Neural crest cell (in vitro differentiated cells): Measurements from ENCODE around the gene MTUS2. TPM values are rescaled to one million over a fixed set of nuclear protein-coding genes. Genes with fewer than 3 reads are reported as not detected.

Experiments used
- DNase-seq: peaks from one replicate; pipeline ENCODE4 v3.0.0; 2021; ENCODE audit warnings: low read depth, mixed read lengths, low spot score
- H3K27ac Mint-ChIP-seq: one replicate; pipeline ENCODE4 v1.8.0; 2021; ENCODE audit warnings: mild to moderate bottlenecking, mixed read lengths; ENCODE audit not compliant: unreplicated experiment
- H3K27me3 Mint-ChIP-seq: 2 replicates; pipeline ENCODE4 v1.8.0; 2021; ENCODE audit warnings: low read depth, mild to moderate bottlenecking, mixed read lengths
- H3K36me3 Mint-ChIP-seq: 2 replicates; pipeline ENCODE4 v1.8.0; 2021; ENCODE audit warnings: low read depth, mild to moderate bottlenecking, mixed read lengths
- H3K4me1 Mint-ChIP-seq: 2 replicates; pipeline ENCODE4 v1.8.0; 2021; ENCODE audit warnings: mixed read lengths
- H3K4me3 Mint-ChIP-seq: one replicate; pipeline ENCODE4 v1.8.0; 2021; ENCODE audit warnings: mild to moderate bottlenecking, mixed read lengths
- H3K9me3 Mint-ChIP-seq: 2 replicates; pipeline ENCODE4 v1.8.0; 2021; ENCODE audit warnings: mixed read lengths
- CTCF ChIP-seq: fragments of 200-600 bp; sonication (generic); conservative IDR thresholded peaks from 2 replicates; pipeline ENCODE4 v1.5.0; 2021; ENCODE audit warnings: antibody characterized with exemption, mild to moderate bottlenecking
- total RNA-seq: library from RNA; stranded (reverse); gene quantifications from 2 replicates; pipeline ENCODE4 v1.2.1, GENCODE V29; 2021

MTUS2 gene
- total RNA-seq, 1 donor from 2014 or later = 0.91 TPM

GRCh38 chr13:29115842-29116241 lies 295.7 kb downstream of the MTUS2 start:
- Mint-ChIP-seq H3K4me3 (no peak overlapping the region), H3K27ac (no peak overlapping the region), H3K27me3 (peaks cover 2% of the 10 kb centered on the region), H3K4me1 (no peaks in the 10 kb centered on the region), H3K9me3 (no peaks in the 10 kb centered on the region), H3K36me3 (no peaks in the 10 kb centered on the region)
- DNase-seq = no peak
- TF ChIP-seq CTCF = no peak

DNA sequence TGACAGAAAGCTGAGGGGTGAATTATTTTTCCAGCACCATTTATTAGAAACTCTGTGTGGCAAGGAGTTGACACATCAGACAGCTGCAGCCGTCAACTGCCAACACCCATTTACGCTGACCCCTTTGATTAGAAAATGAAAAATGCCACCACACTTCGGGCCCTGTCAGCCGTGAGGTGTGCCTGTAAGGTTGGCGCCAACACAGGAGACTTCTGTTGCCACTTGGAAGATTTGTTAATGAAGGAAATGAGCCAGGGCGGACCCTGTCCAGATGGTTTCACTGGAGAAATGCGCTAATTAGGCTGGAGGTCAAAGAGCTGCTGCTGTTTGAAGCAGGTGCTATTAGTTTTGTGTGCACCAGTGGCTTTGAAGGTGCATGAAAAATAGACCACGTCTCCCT lies 297.5 kb downstream of the MTUS2 start:
- Mint-ChIP-seq H3K4me3 (no peak overlapping the region), H3K36me3 (no peaks in the 10 kb centered on the region), H3K9me3 (no peaks in the 10 kb centered on the region), H3K27ac (no peak overlapping the region), H3K27me3 (no peaks in the 10 kb centered on the region), H3K4me1 (no peaks in the 10 kb centered on the region)
- no peak for DNase-seq
- no peak for TF ChIP-seq CTCF

- Mint-ChIP-seq H3K4me3 (no peak overlapping the region), H3K4me1 (no peaks in the 10 kb centered on the region), H3K27me3 (no peaks in the 10 kb centered on the region), H3K36me3 (no peaks in the 10 kb centered on the region), H3K27ac (peak overlapping the region; percentile 36), H3K9me3 (no peaks in the 10 kb centered on the region)
- no peak for DNase-seq
- TF ChIP-seq CTCF = no peak
These were observed 298.3 kb downstream of the MTUS2 start for GRCh38 chr13:29118471-29118870.

DNA sequence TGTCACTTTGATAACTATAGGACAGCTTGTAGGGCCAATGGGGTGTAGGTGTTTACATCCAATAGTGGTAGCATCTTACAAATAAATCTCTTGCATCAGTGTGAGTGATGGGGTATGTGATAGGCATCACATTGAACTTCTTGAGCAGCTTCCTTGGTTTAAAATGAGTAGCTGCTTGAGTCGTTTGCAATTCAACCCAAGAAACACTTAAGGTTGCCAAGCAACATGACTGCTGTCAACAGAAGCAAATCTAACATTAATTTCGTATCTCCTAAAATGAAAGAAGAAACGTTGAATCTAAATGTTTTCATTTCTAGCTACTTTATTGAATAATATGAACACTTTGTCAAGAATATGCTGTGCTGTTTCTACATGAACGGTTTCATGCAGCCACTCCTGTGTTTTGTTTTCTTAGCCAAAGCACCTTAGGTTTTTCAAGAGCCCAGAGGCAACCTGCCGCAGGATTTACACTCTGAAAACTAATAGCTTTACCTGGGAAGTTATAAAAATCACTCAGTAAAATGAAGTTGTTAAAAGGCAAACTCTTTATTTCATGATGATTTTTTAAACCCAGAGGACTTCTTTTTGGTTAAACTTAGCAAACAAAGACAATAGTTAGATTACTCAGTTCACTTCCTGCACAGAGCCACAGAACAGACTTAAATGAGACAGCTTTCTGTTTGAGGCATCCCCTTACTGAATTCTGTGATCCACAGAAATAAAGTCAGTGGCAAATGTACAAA lies 305.2 kb downstream of the MTUS2 start:
- Mint-ChIP-seq H3K27ac (no peak overlapping the region), H3K27me3 (no peaks in the 10 kb centered on the region), H3K9me3 (peaks cover 3% of the 10 kb centered on the region), H3K36me3 (no peaks in the 10 kb centered on the region), H3K4me1 (no peaks in the 10 kb centered on the region), H3K4me3 (no peak overlapping the region)
- TF ChIP-seq CTCF = no peak
- DNase-seq = no peak

GRCh38 chr13:29125934-29126424 lies 305.8 kb downstream of the MTUS2 start:
- H3K36me3 Mint-ChIP-seq = no peaks in the 10 kb centered on the region
- peaks cover 3% of the 10 kb centered on the region for H3K9me3 Mint-ChIP-seq
- TF ChIP-seq CTCF = no peak
- DNase-seq = no peak
- H3K27ac Mint-ChIP-seq = no peak overlapping the region
- no peaks in the 10 kb centered on the region for H3K27me3 Mint-ChIP-seq
- H3K4me1 Mint-ChIP-seq = no peaks in the 10 kb centered on the region
- no peak overlapping the region for H3K4me3 Mint-ChIP-seq
